ENCODE measurements around the gene PCDHGC3.
A peak's percentile ranks its signal among the peaks of the same experiment; 100 is the strongest.

Gene PCDHGC3

GRCh38 chr5:141518618-141519015 is 42.9 kb downstream of the PCDHGC3 start:
- H3K4me3 Mint-ChIP-seq, result peak overlapping the region in 1 of 3 experiments; percentile 31
- H3K36me3 Mint-ChIP-seq (ENCODE audit: low read depth), result peaks cover 59% of the 10 kb centered on the region
- TF ChIP-seq, protein P1, sequence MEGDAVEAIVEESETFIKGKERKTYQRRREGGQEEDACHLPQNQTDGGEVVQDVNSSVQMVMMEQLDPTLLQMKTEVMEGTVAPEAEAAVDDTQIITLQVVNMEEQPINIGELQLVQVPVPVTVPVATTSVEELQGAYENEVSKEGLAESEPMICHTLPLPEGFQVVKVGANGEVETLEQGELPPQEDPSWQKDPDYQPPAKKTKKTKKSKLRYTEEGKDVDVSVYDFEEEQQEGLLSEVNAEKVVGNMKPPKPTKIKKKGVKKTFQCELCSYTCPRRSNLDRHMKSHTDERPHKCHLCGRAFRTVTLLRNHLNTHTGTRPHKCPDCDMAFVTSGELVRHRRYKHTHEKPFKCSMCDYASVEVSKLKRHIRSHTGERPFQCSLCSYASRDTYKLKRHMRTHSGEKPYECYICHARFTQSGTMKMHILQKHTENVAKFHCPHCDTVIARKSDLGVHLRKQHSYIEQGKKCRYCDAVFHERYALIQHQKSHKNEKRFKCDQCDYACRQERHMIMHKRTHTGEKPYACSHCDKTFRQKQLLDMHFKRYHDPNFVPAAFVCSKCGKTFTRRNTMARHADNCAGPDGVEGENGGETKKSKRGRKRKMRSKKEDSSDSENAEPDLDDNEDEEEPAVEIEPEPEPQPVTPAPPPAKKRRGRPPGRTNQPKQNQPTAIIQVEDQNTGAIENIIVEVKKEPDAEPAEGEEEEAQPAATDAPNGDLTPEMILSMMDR (IDR thresholded peaks at IDR 0.05; ENCODE audit: unreplicated experiment in 3 of 3), result no peak
- H3K9me3 Mint-ChIP-seq, result no peaks in the 10 kb centered on the region
- peak overlapping the region in 1 of 3 experiments; percentile 83 for H3K27ac Mint-ChIP-seq
- H3K27me3 Mint-ChIP-seq (ENCODE audit: low read depth), result peaks cover 3% of the 10 kb centered on the region
- H3K4me1 Mint-ChIP-seq, result peaks cover 96% of the 10 kb centered on the region

DNA sequence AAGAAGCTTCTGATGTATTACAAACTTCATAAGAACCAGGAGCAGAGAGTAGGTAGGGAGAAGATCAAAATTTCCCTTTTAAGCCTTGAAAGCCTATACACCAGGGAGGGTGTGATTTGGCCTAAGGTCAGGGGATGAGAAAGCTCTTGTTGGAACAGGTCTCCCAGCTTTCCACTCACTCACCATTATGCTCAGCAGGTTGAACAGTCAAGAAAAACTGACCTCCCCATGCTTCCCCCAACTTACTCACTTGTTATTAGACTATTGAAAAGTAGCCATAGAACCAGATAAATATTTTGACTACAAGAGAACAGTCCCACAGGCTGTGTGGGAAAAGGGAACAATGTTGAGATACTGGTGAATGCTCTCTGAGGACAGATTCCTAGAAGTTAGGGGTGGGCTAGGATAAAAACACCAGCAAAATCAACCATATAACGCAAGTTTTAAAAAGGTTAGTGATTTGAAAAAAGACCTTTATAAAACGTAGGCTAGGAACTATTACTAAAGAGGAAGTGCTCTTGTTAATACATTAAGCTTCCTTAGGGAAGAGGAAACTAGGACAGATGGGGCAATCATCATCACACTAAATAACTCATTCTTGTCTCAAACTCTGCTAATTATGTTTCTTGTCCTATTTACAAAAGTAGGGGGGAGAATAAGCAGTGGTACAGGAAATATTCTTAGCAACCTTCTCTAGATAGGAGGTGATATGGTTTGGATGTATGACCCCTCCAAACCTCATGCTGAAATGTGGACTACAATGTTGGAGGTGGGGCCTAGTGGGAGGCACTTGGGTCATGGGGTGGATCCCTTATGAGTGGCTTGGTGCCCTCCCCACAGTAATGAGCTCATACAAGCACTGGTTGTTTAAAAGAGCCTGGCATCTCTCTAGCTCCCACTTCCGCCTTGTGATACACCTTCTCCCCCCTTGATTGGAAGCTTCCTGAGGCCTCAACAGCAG is 44.1 kb downstream of the PCDHGC3 start:
- peaks cover 67% of the 10 kb centered on the region for H3K36me3 Mint-ChIP-seq (ENCODE audit: low read depth)

GRCh38 chr5:141521244-141521781 is 45.5 kb downstream of the PCDHGC3 start:
- Mint-ChIP-seq H3K27me3 (ENCODE audit: low read depth) (no peaks in the 10 kb centered on the region), H3K36me3 (ENCODE audit: low read depth) (peaks cover 72% of the 10 kb centered on the region)
- TF ChIP-seq, protein P1 (IDR thresholded peaks at IDR 0.05; ENCODE audit: unreplicated experiment in 3 of 3), result no peak

More for the DNA sequence above, 44.1 kb downstream of the PCDHGC3 start:
- TF ChIP-seq, protein P1 (IDR thresholded peaks at IDR 0.05; ENCODE audit: unreplicated experiment in 3 of 3), result no peak
- H3K4me1 Mint-ChIP-seq, result peaks cover 96% of the 10 kb centered on the region
- H3K27ac Mint-ChIP-seq, result peak overlapping the region in 1 of 3 experiments; percentile 83
- H3K4me3 Mint-ChIP-seq, result no peak overlapping the region
- no peaks in the 10 kb centered on the region for H3K27me3 Mint-ChIP-seq (ENCODE audit: low read depth)
- H3K9me3 Mint-ChIP-seq, result no peaks in the 10 kb centered on the region

GRCh38 chr5:141522301-141522700 is 46.5 kb downstream of the PCDHGC3 start:
- H3K9me3 Mint-ChIP-seq, result no peaks in the 10 kb centered on the region

More at GRCh38 chr5:141521244-141521781, 45.5 kb downstream of the PCDHGC3 start:
- Mint-ChIP-seq H3K9me3 (no peaks in the 10 kb centered on the region), H3K4me1 (peaks cover 96% of the 10 kb centered on the region), H3K4me3 (peak overlapping the region in 2 of 3 experiments; percentile 17 to 18), H3K27ac (no peak overlapping the region)

GRCh38 chr5:141523991-141524390 is 48.2 kb downstream of the PCDHGC3 start:
- Mint-ChIP-seq H3K4me3 (peak overlapping the region; percentile 45 to 81 (median 69)), H3K27ac (no peak overlapping the region), H3K9me3 (no peaks in the 10 kb centered on the region), H3K4me1 (peaks cover 92% of the 10 kb centered on the region), H3K27me3 (ENCODE audit: low read depth) (no peaks in the 10 kb centered on the region), H3K36me3 (ENCODE audit: low read depth) (peaks cover 75% of the 10 kb centered on the region)
- TF ChIP-seq, protein P1 (IDR thresholded peaks at IDR 0.05; ENCODE audit: unreplicated experiment in 3 of 3), result no peak

More at GRCh38 chr5:141522301-141522700, 46.5 kb downstream of the PCDHGC3 start:
- TF ChIP-seq, protein P1 (IDR thresholded peaks at IDR 0.05; ENCODE audit: unreplicated experiment in 3 of 3), result no peak
- no peak overlapping the region for H3K27ac Mint-ChIP-seq
- H3K36me3 Mint-ChIP-seq (ENCODE audit: low read depth), result peaks cover 73% of the 10 kb centered on the region
- H3K27me3 Mint-ChIP-seq (ENCODE audit: low read depth), result no peaks in the 10 kb centered on the region
- H3K4me1 Mint-ChIP-seq, result peaks cover 92% of the 10 kb centered on the region
- peak overlapping the region in 2 of 3 experiments; percentile 39 to 65 for H3K4me3 Mint-ChIP-seq
